ENCODE results near the gene SLC47A2.
"Not testable (repeated sequence)": the region's sequence is repeated elsewhere in the genome, so short reads cannot be mapped to it uniquely, and the experiment has no call there.

The SLC47A2 gene

DNA sequence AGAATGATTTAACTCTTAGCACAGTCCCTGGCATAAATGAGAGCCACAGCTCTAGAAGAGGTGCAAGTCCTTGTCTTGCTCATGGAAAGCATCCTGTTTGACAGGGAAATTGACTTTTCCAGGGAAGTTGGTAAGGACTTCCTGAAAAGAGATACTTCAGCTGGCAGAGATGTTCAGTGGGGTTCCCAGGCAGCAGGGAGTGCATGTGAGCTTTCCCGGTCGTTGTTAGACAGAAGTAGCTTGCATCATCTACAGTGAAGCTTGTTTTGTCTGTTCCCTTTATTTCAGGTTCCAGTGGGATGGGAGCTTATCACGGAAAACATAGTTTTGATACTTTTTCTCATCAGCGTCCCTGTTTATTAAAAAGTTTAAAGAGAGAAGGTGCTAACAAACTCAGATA, 45.0 kb downstream of the SLC47A2 start:
- no peak for DNase-seq (ENCODE audit: low spot score)

DNA sequence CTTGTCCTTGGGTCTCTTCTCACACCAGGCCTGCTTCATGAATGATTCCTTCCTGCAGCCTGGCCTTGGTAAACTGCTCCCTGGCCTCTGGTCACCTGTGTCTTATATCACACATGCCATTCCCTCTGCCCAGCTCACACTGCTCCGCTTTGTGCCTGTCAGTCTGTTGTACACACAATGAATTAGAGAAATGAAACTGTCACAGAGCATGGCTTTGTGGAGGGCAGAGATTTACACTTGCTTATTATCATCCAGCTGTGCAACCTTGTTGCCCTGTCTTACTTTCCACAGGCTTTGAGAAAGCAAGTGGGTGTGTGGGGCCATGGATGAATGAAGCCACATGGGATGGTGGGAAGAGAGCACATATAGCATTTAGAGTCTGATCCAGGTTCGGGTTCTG, 45.5 kb downstream of the SLC47A2 start:
- DNase-seq (ENCODE audit: low spot score) = no peak

DNA sequence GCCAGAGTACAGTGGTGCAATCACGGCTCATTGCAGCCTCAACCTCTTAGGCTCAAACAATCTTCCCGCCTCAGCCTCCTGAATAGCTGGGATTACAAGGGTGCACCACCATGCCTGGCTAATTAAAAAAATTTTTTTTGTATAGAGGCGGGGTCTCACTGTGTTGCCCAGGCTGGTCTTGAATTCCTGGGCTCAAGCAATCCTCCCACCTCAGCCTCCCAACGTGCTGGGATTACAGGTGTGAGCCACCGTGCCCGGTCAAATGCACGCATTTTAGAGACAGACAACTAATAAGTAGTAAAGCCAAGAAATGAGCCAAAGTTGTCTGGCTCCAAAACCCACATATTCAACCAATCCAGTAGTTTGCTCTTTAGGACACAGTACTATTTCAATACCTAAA, 46.7 kb downstream of the SLC47A2 start:
- not testable (repeated sequence) for DNase-seq (ENCODE audit: low spot score)

DNA sequence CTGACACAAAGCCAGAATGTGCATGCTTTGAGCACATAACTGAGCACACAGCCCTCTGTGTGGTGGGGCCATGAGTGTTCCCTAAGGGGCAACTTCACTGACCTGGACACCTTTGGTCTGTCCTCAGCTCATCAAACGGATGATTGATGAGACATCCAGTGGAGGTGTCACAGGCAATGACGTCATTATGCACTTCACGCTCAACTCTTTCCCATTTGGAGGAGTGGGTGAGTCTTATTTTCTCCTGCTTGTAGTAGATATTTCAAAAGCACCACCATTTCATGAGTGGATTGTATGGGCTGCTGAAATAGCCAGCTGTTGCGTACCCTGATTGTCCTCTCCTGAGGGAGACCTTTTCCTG, 51.6 kb downstream of the SLC47A2 start:
- DNase-seq (ENCODE audit: low spot score) = no peak

DNA sequence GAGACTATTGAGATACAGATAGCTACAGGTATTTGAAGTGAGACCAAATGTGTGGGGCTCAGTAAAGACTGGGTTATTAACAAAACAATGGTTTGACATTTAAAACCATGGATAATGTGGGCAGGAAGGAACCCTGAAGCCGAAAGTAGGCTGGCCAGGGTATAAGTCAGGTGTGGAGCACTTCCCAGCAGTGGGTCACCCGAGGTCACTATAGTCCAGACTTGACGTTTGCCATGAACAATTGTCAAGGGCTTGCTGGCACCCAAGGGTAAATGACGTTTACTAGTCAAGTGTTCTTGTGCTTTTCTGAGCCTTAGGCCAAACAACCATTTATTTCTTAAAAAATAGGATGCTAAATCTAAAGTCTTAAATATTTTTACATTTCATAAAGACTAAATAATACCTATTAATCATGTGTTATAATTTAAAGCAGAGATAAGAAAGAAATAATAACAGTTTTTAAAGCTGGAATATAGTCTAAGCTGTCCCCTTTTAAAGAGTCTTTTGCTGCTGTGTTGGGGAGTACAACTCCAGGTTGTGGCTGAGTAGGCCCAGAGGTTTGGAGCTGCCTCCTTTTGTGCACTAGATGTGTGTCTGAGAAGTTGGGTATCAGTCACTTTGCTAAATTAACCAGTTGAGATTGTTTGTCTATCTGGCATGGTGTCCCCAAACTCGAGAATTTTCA, 52.1 kb downstream of the SLC47A2 start:
- no peak for DNase-seq (ENCODE audit: low spot score)

DNA sequence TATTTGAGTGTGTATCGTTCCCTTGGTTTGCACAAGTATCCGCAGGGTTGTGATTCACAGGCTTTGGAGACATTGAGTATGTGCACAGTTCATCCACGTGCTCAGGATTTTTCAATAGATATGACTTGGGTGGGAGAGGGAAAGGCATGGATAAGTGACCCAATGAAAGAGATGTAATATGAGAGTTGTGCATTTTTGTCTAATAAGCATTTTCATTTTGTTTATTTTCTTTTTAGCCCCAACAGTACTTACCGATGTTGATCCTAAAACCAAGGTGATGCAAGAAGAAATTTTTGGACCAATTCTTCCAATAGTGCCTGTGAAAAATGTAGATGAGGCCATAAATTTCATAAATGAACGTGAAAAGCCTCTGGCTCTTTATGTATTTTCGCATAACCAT, 53.3 kb downstream of the SLC47A2 start:
- DNase-seq (ENCODE audit: low spot score) = no peak

DNA sequence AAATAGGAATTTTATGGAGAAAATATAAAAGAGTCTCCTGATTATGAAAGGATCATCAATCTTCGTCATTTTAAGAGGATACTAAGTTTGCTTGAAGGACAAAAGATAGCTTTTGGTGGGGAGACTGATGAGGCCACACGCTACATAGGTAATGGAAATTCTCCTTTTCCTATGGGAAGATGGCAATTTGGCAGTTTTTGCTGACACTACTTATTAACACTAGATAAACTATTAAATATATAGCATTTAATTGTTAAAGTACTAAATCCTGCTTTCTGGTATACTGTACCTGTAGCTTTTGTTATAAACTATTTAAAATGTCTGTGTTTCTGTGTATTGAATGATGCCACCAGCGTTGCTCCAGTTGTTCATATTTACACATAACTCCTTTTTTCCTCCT, 55.3 kb downstream of the SLC47A2 start:
- no peak for DNase-seq (ENCODE audit: low spot score)

DNA sequence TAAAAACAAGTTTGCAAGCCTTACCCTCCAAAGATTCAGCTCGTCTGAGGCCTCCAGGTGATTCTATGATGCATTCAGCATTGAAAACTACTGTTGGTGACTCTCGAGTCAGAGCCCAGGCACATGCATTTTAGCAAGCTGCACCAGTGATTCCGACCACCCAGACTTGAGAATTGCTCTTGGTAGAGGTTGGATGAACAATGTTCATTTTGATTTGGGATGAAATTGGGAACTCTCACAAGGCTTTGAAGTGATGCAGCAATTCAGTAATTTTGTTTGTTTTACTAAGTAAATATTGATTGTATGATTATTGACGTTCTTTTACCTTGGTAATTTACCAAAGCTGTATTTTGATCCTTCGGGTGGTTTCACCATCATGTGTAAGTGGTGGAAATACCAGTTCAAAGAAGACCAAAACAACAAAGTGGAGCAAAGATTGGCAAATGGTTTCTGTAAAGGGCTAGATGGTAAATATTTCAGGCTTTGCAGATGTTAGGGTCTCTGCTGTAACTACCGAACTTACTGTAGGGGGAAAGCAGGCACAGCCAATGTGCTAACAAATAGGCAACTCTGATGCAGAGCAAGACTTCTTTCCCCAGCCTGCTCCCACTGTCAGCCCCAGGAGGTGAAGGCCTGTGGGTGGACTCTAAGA, 56.0 kb downstream of the SLC47A2 start:
- no peak for DNase-seq (ENCODE audit: low spot score)

DNA sequence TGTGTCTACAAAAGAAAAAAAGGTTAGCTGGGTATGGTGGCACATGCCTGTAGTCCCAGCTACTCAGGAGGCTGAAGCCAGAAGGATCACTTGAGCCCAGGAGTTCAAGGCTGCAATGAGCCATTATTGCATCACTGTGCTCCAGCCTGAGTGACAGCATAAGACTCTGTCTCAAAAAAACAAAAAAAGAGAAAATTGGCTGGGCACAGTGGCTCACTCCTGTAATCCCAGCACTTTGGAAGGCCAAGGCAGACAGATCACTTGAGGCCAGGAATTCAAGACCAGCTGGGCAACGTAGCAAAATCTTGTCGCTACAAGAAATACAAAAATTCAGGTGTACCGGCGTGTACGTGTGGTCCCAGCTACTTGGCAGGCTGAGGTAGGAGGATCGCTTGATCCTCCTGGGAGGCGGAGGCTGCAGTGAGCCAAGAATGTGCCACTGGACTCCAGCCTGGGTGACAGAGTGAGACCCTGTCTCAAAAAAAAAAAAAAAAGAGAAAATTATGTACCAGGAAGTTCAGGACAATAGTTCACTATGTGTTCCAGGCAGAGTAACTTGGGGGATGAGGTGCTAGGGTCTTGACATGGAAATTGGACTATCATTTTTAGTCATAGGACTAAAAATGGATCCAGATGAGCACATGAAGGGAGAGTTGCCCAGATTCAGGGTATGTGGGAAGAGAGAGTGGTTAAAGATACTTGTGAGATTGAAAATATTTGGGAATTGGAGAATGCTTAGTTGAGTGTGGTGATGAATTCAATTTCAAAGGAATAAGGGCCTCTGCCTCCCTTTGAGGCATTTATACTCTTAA, 56.8 kb downstream of the SLC47A2 start:
- no peak for DNase-seq (ENCODE audit: low spot score)

DNA sequence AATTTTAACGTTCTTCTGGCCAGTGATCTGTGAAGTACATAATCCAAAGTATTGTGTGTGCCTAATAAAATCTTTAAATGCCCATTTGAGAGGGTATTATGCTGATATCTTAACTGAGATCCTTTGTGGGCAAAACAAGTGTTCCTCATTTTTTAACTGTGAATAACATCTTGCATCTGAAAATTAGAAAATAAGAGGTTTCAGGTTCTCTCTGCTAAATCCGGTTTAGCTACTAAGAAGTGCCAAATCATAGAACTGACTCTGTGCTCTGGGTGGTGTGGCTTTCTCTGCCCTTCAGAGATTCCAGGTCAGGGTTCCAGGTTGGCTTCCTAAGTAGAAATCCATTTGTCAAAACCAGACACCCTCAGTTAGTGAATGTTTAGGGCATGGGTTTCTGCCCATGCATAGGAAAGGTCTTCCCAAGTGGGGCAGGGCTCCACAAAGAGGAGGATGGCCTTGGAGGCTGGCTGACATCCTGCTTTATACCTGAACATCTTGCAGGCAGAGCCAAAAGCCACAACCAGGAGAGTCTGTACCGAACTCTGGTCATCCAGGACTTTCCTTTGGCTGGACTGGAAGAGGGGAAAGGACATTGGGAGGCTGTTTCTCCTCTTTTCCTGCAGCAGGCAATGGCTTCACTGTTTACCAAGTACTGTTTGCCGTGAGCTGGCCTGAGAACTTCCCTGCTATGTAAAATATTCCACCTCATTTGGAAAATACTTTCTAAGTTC, 59.4 kb downstream of the SLC47A2 start:
- DNase-seq (ENCODE audit: low spot score) = no peak

DNA sequence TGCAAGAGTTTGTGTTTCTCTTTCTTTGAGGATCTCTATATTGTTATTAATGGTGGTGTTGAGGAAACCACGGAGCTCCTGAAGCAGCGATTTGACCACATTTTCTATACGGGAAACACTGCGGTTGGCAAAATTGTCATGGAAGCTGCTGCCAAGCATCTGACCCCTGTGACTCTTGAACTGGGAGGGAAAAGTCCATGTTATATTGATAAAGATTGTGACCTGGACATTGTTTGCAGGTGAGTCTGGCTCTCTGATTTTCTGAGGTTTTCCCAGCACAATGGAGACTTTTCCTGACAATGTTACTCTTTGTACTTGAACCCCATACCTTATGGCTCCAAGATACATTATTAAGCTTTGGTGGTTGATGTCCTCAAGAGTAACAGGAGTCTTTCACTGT, 60.0 kb downstream of the SLC47A2 start:
- DNase-seq (ENCODE audit: low spot score) = no peak

DNA sequence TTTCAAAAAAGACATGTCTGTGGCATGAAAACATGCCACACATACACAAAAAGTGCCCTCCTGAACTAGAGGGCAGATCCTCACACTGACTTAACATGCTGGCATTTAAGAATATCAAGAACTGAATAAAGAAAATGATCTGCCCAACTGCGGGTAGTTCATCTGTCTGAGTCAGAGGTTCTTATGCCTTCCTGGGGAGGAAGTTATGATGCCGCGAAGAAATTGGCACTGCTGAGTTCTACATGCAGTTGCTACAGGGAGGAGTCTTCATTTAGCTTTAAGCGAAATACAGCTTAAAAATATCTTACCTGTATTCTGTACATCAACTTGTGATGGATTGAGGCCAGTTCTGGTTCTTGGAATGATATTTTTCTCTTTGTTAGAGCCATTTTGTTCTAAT, 61.5 kb downstream of the SLC47A2 start:
- no peak for DNase-seq (ENCODE audit: low spot score)

DNA sequence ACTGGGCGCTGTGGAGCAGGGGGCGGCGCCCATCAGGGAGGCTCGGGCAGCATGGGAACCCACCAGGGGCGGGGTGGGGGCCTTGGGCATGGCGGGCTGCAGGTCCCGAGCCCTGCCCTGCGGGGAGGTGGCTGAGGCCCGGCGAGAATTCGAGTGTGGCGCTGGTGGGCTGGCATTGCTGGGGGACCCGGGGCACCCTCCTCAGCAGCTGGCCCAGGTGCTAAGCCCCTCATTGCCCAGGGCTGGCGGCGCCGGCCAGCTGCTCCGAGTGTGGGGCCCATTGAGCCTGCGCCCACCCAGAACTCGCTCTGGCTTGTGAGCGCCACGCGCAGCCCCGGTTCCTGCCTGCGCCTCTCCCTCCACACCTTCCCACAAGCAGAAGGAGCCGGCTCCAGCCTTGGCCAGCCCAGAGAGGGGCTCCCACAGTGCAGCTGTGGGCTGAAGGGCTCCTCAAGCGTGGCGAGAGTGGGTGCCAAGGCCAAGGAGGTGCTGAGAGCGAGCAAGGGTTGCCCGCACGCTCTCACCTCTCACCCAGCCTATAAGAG, 62.0 kb downstream of the SLC47A2 start:
- DNase-seq (ENCODE audit: low spot score) = no peak

DNA sequence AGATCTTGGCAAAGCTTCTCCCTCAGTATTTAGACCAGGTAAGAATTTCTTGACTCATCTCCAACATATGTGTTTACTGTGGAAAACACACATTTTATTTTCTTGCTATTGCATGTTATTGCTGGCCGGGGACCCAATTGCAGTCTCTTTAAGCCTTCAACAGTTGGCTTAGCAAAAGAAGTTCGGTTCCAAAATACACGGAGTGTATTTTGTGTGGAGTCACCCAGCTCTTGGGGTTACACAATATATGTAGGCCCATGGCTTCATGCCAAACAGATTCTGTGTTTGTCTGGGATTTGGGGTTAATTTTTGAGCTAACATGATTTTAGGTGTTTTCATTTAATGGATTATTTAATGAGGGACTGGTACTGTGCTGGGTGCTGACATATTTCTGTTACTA, 63.8 kb downstream of the SLC47A2 start:
- no peak for DNase-seq (ENCODE audit: low spot score)

DNA sequence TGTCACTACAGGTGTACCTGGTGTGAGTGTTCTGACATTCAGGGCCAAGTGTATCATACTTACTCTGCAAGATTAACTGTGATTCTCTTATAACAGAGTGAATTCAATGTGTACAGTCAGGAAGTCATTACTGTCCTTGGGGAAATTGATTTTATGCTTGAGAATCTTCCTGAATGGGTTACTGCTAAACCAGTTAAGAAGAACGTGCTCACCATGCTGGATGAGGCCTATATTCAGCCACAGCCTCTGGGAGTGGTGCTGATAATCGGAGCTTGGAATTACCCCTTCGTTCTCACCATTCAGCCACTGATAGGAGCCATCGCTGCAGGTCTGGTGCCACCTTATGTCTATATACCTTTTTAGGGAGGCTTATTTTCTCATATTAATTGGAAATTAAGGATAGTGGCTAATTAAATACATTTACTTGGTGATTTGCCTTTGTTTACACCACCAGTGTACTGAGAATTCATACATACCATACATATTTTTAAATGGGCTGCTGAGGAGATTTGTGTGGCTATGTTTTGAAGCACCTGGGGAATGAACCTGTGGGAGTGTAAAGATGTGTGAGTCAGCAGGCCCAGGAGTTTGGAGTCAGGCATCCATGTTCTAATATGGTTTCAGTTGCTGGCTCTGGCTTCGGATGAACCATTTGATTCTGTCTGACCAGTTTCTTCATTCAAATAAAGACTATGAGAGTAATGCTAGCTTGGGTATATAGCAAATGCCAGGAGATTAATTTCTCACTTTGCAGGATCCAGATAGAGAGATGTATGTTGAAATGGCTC, 64.7 kb downstream of the SLC47A2 start:
- no peak for DNase-seq (ENCODE audit: low spot score)

DNA sequence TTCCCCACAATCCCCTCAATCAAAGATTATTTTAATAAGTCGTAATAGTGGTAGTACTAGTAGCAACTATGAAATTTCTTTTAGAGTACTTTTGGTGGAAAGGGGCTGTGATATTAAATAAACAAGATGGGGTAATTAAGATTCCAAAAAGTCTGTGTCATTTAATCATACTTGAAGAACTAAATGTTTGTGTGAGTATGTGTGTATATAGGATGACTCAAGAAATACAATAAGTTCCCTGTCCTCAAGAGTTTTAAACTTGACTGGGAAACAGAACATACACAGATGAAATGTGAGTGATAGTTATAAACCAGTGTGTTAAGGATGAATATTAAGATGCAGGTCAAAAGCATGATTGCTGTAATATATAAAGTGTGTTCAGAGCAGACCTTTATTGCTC, 65.6 kb downstream of the SLC47A2 start:
- DNase-seq (ENCODE audit: low spot score) = no peak

DNA sequence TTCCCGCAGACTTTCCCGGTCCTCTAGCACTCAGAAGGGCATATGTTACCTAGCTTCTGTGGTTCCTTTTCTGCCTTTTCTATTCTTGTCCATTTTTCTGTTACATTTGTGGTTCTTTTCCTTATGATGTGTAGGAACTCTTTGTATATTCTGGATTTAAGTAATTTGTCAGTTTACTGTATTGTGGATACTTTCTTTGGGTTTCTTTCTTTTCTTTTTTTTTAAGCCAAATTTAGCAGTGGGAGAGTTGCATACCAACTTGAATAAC, 67.2 kb downstream of the SLC47A2 start:
- DNase-seq (ENCODE audit: low spot score) = no peak

DNA sequence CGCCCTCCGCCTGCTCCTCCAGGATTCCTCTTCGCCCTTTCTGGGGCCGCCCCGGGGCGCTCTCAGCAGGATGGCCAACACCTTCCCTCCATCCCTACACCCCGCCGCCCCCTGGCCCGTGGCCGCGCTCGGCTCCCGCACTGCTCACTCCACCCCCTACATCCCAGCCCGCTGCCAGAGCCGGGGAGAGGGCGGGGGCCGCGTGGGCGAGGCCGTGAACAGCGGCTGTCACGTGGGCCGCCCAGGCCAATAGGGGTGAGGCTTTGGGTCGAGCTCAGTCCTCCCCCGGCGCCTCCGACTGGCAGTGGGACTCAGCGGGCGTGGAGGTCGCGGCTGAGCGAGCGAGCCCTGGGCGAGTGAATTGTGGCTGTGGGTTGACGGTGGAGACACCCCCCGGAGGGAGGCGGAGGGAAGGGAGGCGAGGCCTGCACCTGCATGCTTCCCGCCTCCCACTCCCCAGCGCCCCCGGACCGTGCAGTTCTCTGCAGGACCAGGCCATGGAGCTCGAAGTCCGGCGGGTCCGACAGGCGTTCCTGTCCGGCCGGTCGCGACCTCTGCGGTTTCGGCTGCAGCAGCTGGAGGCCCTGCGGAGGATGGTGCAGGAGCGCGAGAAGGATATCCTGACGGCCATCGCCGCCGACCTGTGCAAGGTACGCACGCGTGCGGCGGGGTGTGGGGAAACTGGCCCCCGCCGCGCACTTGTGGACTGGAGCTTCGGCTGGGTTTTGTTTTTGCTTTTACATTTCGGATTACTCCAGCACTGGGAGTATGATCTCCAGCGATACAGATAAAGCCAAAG, 67.7 kb downstream of the SLC47A2 start, which contains the start of gene ALDH3A2:
Gene ALDH3A2, plus strand, starts transcription at position 277 of the 799 bp plus-strand sequence. Its CDS starts 221 bp downstream, at position 498.
- peak; percentile 97 for DNase-seq (ENCODE audit: low spot score)

DNA sequence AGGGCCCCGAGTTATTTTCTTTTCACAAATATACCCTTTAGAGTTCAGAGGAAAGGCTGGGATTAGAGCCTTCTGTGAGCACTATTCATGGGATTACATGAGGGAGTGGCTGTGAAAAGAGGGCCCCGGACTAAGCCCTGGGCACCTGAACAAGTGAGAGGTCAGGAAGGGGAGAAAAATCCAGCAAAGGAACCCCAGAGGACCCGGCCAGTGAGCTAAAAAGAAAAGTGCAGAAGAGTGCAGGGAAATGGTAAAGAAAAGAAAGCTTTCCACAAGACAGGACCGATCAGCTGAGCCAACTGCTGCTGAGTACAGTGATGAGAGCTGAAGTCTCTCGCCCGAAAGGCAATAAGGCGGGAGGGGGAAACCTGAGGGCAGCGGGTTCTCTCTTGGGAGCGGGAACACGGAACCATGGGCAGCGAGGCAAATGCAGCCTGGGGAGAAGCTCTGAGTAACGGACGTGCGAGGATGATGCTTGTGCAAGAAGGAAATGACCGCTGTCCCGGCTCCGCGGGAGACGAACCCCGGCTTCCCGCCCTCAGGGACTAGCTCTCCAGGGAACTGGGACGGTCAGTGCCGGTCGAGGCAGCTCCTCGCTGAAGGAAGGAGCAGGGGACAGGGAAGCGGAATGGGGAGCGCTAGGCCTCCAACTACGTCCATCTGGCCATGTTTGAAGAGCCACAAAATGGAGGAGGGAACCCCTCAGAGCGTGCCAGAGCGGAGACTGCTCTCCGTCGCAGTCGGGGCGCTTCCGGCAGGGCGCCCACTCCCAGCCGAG, 68.5 kb downstream of the SLC47A2 start:
- DNase-seq (ENCODE audit: low spot score) = peak; percentile 73

All from SK-N-DZ (cell line).